ENCODE measurements around the gene PPP1R26. TPM values are rescaled to one million over a fixed set of nuclear protein-coding genes. Genes with fewer than 3 reads are reported as not detected.
A peak's percentile ranks its signal among the peaks of the same experiment; 100 is the strongest.
"Not testable (repeated sequence)": the region's sequence is repeated elsewhere in the genome, so short reads cannot be mapped to it uniquely, and the experiment has no call there.

The PPP1R26 gene
- total RNA-seq, 1 donor from 2014 or later: 18.5 TPM

GRCh38 chr9:135455401-135456030 lies 24.1 kb upstream of the PPP1R26 start:
- ATAC-seq (no peak), DNase-seq (ENCODE audit: missing footprints) (no peak)
- intact Hi-C loops (cut with DNase I): no loop called here

- DNase-seq (ENCODE audit: missing footprints): no peak
- no peak for ATAC-seq
- intact Hi-C loops (cut with DNase I): no loop called here
These were observed 23.0 kb upstream of the PPP1R26 start for GRCh38 chr9:135456436-135457104.

- DNase-seq (ENCODE audit: missing footprints); ATAC-seq; intact Hi-C loops (cut with DNase I): not testable (repeated sequence)
These were observed 21.1 kb upstream of the PPP1R26 start for GRCh38 chr9:135458478-135458877.

GRCh38 chr9:135461936-135462335 lies 17.6 kb upstream of the PPP1R26 start:
- DNase-seq (ENCODE audit: missing footprints) (no peak), ATAC-seq (no peak)
- intact Hi-C loops (cut with DNase I): no loop called here

GRCh38 chr9:135463140-135463539 lies 16.4 kb upstream of the PPP1R26 start:
- DNase-seq (ENCODE audit: missing footprints): no peak
- intact Hi-C loops (cut with DNase I): no loop called here
- ATAC-seq: no peak

- no peak for ATAC-seq
- DNase-seq (ENCODE audit: missing footprints): no peak
- intact Hi-C loops (cut with DNase I): no loop called here
These were observed 15.4 kb upstream of the PPP1R26 start for GRCh38 chr9:135464181-135464580.

GRCh38 chr9:135468854-135469521 lies 10.6 kb upstream of the PPP1R26 start:
- DNase-seq (ENCODE audit: missing footprints): no peak
- intact Hi-C loops (cut with DNase I): no loop called here
- no peak for ATAC-seq

GRCh38 chr9:135471791-135472640 lies 7.6 kb upstream of the PPP1R26 start:
- ATAC-seq: no peak
- DNase-seq (ENCODE audit: missing footprints): no peak
- intact Hi-C loops (cut with DNase I): no loop called here

GRCh38 chr9:135473972-135474543 lies 5.5 kb upstream of the PPP1R26 start:
- ATAC-seq (no peak), DNase-seq (ENCODE audit: missing footprints) (no peak)

GRCh38 chr9:135474915-135475314 lies 4.7 kb upstream of the PPP1R26 start:
- DNase-seq (ENCODE audit: missing footprints) (no peak), ATAC-seq (no peak)
- intact Hi-C loops (cut with DNase I): no loop called here

More at GRCh38 chr9:135473972-135474543, 5.5 kb upstream of the PPP1R26 start:
- intact Hi-C loops (cut with DNase I): no loop called here

- DNase-seq (ENCODE audit: missing footprints) (no peak), ATAC-seq (no peak)
- intact Hi-C loops (cut with DNase I): no loop called here
These were observed 2.8 kb upstream of the PPP1R26 start for GRCh38 chr9:135476561-135477355.

- intact Hi-C loops (cut with DNase I): no loop called here
- DNase-seq (ENCODE audit: missing footprints) (no peak), ATAC-seq (no peak)
These were observed 1.4 kb upstream of the PPP1R26 start for GRCh38 chr9:135478191-135478590.

GRCh38 chr9:135478829-135479468 lies 633 bp upstream of the PPP1R26 start:
- ATAC-seq (peak; percentile 53), DNase-seq (ENCODE audit: missing footprints) (no peak)
- intact Hi-C loops (cut with DNase I): no loop called here

- intact Hi-C loops (cut with DNase I): no loop called here
- DNase-seq (ENCODE audit: missing footprints): no peak
- ATAC-seq: peak; percentile 73
These were observed 723 bp downstream of the PPP1R26 start for GRCh38 chr9:135480071-135480939.

GRCh38 chr9:135480940-135481310 lies 1.3 kb downstream of the PPP1R26 start:
- intact Hi-C loops (cut with DNase I): no loop called here
- ATAC-seq (no peak), DNase-seq (ENCODE audit: missing footprints) (no peak)

- ATAC-seq (no peak), DNase-seq (ENCODE audit: missing footprints) (no peak)
- intact Hi-C loops (cut with DNase I): no loop called here
These were observed 2.6 kb downstream of the PPP1R26 start for GRCh38 chr9:135482015-135482754.

Measured in Right ventricle myocardium inferior (tissue), 1 donor.